GM23338 (cell line): ENCODE results near the gene PPIF. TPM values are rescaled to one million over a fixed set of nuclear protein-coding genes. Genes with fewer than 3 reads are reported as not detected.

Experiments
- ATAC-seq: fragments of 200-7000 bp; cut with Tn5 transposase; 3 replicates; pipeline ENCODE4 v1.9.1; 2020
- DNase-seq: peaks from one replicate; pipeline ENCODE4 v3.0.0-alpha.2; 2015; ENCODE audit warnings: low spot score
- H2AFZ ChIP-seq: fragments of 200-600 bp; sonication (generic); 2 replicates; pipeline ENCODE4 v1.8.0; 2016; ENCODE audit warnings: antibody characterized with exemption, mild to moderate bottlenecking, moderate library complexity
- H3F3A ChIP-seq: fragments of 200-600 bp; sonication (generic); replicated peaks from 2 replicates; pipeline ENCODE4 v1.8.0; 2017; ENCODE audit warnings: antibody characterized with exemption, mixed run types, low read depth
- H3K27ac ChIP-seq: fragments of 200-600 bp; sonication (generic); 2 replicates; pipeline ENCODE4 v1.6.1; 2016; ENCODE audit warnings: low read depth
- H3K27me3 ChIP-seq: fragments of 200-600 bp; sonication (generic); 2 replicates; pipeline ENCODE4 v1.8.0; 2016; ENCODE audit warnings: mild to moderate bottlenecking, mixed run types, moderate library complexity; ENCODE audit not compliant: insufficient read depth
- H3K36me3 ChIP-seq: fragments of 200-600 bp; sonication (generic); 2 replicates; pipeline ENCODE4 v1.8.0; 2016; ENCODE audit warnings: mild to moderate bottlenecking; ENCODE audit not compliant: insufficient read depth
- H3K4me1 ChIP-seq: fragments of 200-600 bp; sonication (generic); 2 replicates; pipeline ENCODE4 v1.8.0; 2016; ENCODE audit warnings: mild to moderate bottlenecking, moderate library complexity; ENCODE audit not compliant: insufficient read depth
- H3K4me2 ChIP-seq: fragments of 200-600 bp; sonication (generic); 2 replicates; pipeline ENCODE4 v1.7.1; 2017; ENCODE audit warnings: mixed run types
- H3K4me3 ChIP-seq: fragments of 200-600 bp; sonication (generic); 2 replicates; pipeline ENCODE4 v1.6.1; 2016; ENCODE audit warnings: mixed run types
- H3K79me2 ChIP-seq: fragments of 200-600 bp; sonication (generic); replicated peaks from 2 replicates; pipeline ENCODE4 v1.8.0; 2017; ENCODE audit warnings: mild to moderate bottlenecking; ENCODE audit not compliant: insufficient read depth
- H3K9me2 ChIP-seq: fragments of 200-600 bp; sonication (generic); 2 replicates; pipeline ENCODE4 v1.8.0; 2017; ENCODE audit not compliant: insufficient read depth
- H4K20me1 ChIP-seq: fragments of 200-600 bp; sonication (generic); replicated peaks from 2 replicates; pipeline ENCODE4 v1.8.0; 2017; ENCODE audit warnings: mild to moderate bottlenecking; ENCODE audit not compliant: insufficient read depth
- H3K27ac Mint-ChIP-seq: 2 replicates; pipeline ENCODE4 v1.8.0; 2020; ENCODE audit warnings: inconsistent platforms, mild to moderate bottlenecking, moderate library complexity, mixed read lengths
- H3K27me3 Mint-ChIP-seq: 3 replicates; pipeline ENCODE4 v1.8.0; 2022; ENCODE audit warnings: low read depth, mild to moderate bottlenecking, moderate library complexity, mixed read lengths, inconsistent platforms; ENCODE audit not compliant: insufficient read depth, poor library complexity
- H3K36me3 Mint-ChIP-seq: 3 replicates; pipeline ENCODE4 v1.8.0; 2021; ENCODE audit warnings: low read depth, mild to moderate bottlenecking, inconsistent platforms, moderate library complexity, mixed read lengths
- H3K4me1 Mint-ChIP-seq: 3 replicates; pipeline ENCODE4 v1.8.0; 2020; ENCODE audit warnings: mild to moderate bottlenecking, inconsistent platforms, mixed read lengths
- H3K4me3 Mint-ChIP-seq: 3 replicates; pipeline ENCODE4 v1.8.0; 2021; ENCODE audit warnings: moderate library complexity, mild to moderate bottlenecking, inconsistent platforms, mixed read lengths
- H3K9me3 Mint-ChIP-seq: 3 replicates; pipeline ENCODE4 v1.8.0; 2020; ENCODE audit warnings: moderate library complexity, mild to moderate bottlenecking, inconsistent platforms, mixed read lengths
- ETS1 ChIP-seq: IDR thresholded peaks from 2 replicates; pipeline ENCODE4 v1.6.1; 2016; ENCODE audit warnings: antibody characterized with exemption
- EZH2 ChIP-seq: fragments of 200-600 bp; sonication (generic); IDR thresholded peaks from one replicate; pipeline ENCODE4 v1.8.0; 2017; ENCODE audit warnings: antibody characterized with exemption, mild to moderate bottlenecking, low read depth; ENCODE audit not compliant: unreplicated experiment
- EZH2phosphoT487 ChIP-seq: fragments of 200-600 bp; sonication (generic); IDR thresholded peaks from one replicate; pipeline ENCODE4 v1.8.1; 2018; ENCODE audit warnings: antibody characterized with exemption; ENCODE audit not compliant: unreplicated experiment
- JUNB ChIP-seq: IDR thresholded peaks from one replicate; pipeline ENCODE4 v1.6.1; 2016; ENCODE audit warnings: antibody characterized with exemption; ENCODE audit not compliant: unreplicated experiment
- POLR2AphosphoS5 ChIP-seq: IDR thresholded peaks from 2 replicates; pipeline ENCODE4 v1.6.1; 2016; ENCODE audit warnings: antibody characterized with exemption, low read depth
- REST ChIP-seq: IDR thresholded peaks from one replicate; pipeline ENCODE4 v1.6.1; 2018; ENCODE audit warnings: antibody characterized with exemption; ENCODE audit not compliant: unreplicated experiment
- STAT1 ChIP-seq: IDR thresholded peaks from one replicate; pipeline ENCODE4 v1.6.1; 2016; ENCODE audit warnings: antibody characterized with exemption; ENCODE audit not compliant: unreplicated experiment
- ZNF331 ChIP-seq: fragments of 250-450 bp; sonication (Bioruptor Pico); IDR thresholded peaks from 2 replicates; pipeline ENCODE4 v1.5.0; 2020; ENCODE audit warnings: low read depth, mild to moderate bottlenecking, moderate library complexity
- ZNF462 ChIP-seq: fragments of 250-450 bp; sonication (Bioruptor Pico); IDR thresholded peaks from 2 replicates; pipeline ENCODE4 v1.5.0; 2020; ENCODE audit warnings: mild to moderate bottlenecking, moderate library complexity
- polyA plus RNA-seq: library from polyadenylated mRNA; unstranded; fragments of >200 nt; fragmentation: Nextera tagmentation; extraction: Ambion mirVana; gene quantifications from 2 replicates; pipeline ENCODE4 v1.2.1, GENCODE V29; 2016
- total RNA-seq: library from RNA; depleted of rRNA; stranded (reverse); fragments of >200 nt; shearing (Covaris generic); gene quantifications from 2 replicates; pipeline ENCODE4 v1.2.3, GENCODE V29; 2014

The PPIF gene
- total and polyA plus RNA-seq, 2 experiments from 2014 or later: 32.1 to 43.6 TPM

GRCh38 chr10:79299397-79300241 lies 47.6 kb upstream of the PPIF start:
- H3K27me3 ChIP-seq: no peaks in the 10 kb centered on the region
- DNase-seq (no peak), ATAC-seq (no peak)
- no peak overlapping the region for H3K4me3 ChIP-seq
- H3K36me3 ChIP-seq: no peaks in the 10 kb centered on the region
- no peak overlapping the region for H2AFZ ChIP-seq
- no peaks in the 10 kb centered on the region for H3K79me2 ChIP-seq
- H4K20me1 ChIP-seq: no peaks in the 10 kb centered on the region
- H3K4me1 ChIP-seq: no peaks in the 10 kb centered on the region
- Mint-ChIP-seq H3K36me3 (peaks cover 47% of the 10 kb centered on the region), H3K4me3 (no peak overlapping the region), H3K27me3 (peaks cover 12% of the 10 kb centered on the region), H3K9me3 (no peaks in the 10 kb centered on the region), H3K4me1 (no peaks in the 10 kb centered on the region), H3K27ac (no peak overlapping the region)
- no peaks in the 10 kb centered on the region for H3K9me2 ChIP-seq
- H3K27ac ChIP-seq: no peak overlapping the region
- no peaks in the 10 kb centered on the region for H3F3A ChIP-seq
- no peak overlapping the region for H3K4me2 ChIP-seq
- TF ChIP-seq JUNB (no peak), POLR2AphosphoS5 (no peak), EZH2phosphoT487 (no peak), ETS1 (no peak), STAT1 (no peak)

GRCh38 chr10:79300711-79301110 lies 46.6 kb upstream of the PPIF start:
- Histone ChIP-seq H3K4me3 (no peak overlapping the region), H3F3A (no peaks in the 10 kb centered on the region), H4K20me1 (no peaks in the 10 kb centered on the region), H2AFZ (no peak overlapping the region), H3K4me1 (no peaks in the 10 kb centered on the region), H3K9me2 (no peaks in the 10 kb centered on the region), H3K36me3 (no peaks in the 10 kb centered on the region), H3K27me3 (no peaks in the 10 kb centered on the region), H3K79me2 (no peaks in the 10 kb centered on the region), H3K4me2 (no peak overlapping the region), H3K27ac (no peak overlapping the region)
- DNase-seq (no peak), ATAC-seq (no peak)
- Mint-ChIP-seq H3K4me3 (no peak overlapping the region), H3K27me3 (peaks cover 14% of the 10 kb centered on the region), H3K4me1 (no peaks in the 10 kb centered on the region), H3K36me3 (peaks cover 42% of the 10 kb centered on the region), H3K27ac (no peak overlapping the region; the same call in 1 of the 2 replicates), H3K9me3 (no peaks in the 10 kb centered on the region)
- TF ChIP-seq EZH2: no peak
- TF ChIP-seq ZNF462 (CRISPR knock-in tag): no peak
- TF ChIP-seq REST: no peak
- TF ChIP-seq ETS1: no peak
- no peak for TF ChIP-seq ZNF331 (CRISPR knock-in tag)
